GM18505 (cell line): Measurements from ENCODE around the gene PLEKHG3.

Experiments used
- ATAC-seq: cut with Tn5 transposase; IDR thresholded peaks from one replicate; pipeline ENCODE4 v1.9.1; 2021; ENCODE audit not compliant: unreplicated experiment
- POLR2A ChIP-seq: IDR thresholded peaks from 4 replicates; pipeline ENCODE4 v1.6.1; 2011; ENCODE audit warnings: borderline replicate concordance; ENCODE audit not compliant: insufficient read depth, insufficient read length; ENCODE audit errors: extremely low read depth

PLEKHG3 gene

GRCh38 chr14:64766430-64767151 lies 62.4 kb downstream of the PLEKHG3 start:
- TF ChIP-seq POLR2A = no peak
- ATAC-seq = no peak

DNA sequence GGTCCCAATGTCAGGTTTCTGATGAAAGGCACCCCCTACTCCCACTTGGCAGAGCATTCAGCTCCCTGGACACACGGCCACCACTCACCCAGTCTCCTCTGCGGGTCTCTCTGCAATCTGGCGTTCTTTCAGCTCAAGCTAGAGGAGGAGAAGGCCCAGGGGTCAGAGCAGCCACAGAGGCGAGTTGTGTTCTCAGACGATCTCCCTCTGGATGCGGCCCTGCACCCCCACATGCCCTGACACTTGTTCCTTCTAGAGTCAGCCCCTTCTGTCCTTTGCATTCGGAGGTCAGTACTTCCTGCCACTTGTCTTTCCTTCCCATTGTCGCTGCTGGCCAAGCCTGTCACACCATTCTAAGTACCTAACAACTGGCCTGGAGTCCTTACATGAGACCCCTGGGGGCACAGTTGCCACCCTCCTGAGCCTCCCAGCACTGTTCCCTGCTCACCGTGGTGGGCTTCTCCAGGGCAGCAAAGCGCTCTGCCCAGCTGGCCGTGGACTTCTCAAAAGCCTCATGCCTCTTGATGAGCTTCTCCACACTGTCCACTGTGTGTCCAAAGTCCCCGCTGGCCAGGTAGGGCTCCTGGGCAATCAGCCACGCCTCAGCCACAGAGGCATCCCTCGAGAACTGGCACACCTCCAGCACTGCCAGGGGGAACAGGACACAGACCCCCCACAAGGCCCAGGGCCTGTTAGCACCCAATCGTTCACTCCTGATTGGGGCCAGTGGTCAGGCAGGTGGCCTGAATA lies 63.2 kb downstream of the PLEKHG3 start:
- no peak for TF ChIP-seq POLR2A
- no peak for ATAC-seq

GRCh38 chr14:64768401-64769095 lies 64.3 kb downstream of the PLEKHG3 start:
- ATAC-seq = no peak
- no peak for TF ChIP-seq POLR2A

GRCh38 chr14:64769096-64770020 lies 65.1 kb downstream of the PLEKHG3 start:
- no peak for TF ChIP-seq POLR2A
- no peak for ATAC-seq

DNA sequence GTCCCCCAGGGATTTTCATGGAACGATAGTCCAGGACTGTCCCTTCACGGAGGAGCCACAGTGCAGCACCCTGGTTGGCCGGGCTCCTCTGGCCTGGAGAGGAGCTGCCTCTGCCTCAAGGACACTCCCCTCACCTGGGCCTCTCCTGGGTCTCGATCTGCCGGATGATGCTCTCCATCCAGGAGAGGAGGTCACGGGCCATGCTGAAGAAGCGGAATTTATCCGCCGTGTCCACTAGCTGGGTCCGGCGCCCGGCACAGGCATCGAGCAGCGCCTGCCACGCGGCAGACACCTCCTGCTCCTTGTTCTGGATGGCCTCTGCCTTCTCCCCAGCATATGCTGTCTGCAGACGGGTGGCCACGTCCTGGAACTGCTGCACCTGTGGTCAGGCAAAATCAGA lies 66.5 kb downstream of the PLEKHG3 start:
- TF ChIP-seq POLR2A = no peak
- no peak for ATAC-seq

- no peak for TF ChIP-seq POLR2A
- no peak for ATAC-seq
Observed at GRCh38 chr14:64771161-64771560, 66.9 kb downstream of the PLEKHG3 start.

DNA sequence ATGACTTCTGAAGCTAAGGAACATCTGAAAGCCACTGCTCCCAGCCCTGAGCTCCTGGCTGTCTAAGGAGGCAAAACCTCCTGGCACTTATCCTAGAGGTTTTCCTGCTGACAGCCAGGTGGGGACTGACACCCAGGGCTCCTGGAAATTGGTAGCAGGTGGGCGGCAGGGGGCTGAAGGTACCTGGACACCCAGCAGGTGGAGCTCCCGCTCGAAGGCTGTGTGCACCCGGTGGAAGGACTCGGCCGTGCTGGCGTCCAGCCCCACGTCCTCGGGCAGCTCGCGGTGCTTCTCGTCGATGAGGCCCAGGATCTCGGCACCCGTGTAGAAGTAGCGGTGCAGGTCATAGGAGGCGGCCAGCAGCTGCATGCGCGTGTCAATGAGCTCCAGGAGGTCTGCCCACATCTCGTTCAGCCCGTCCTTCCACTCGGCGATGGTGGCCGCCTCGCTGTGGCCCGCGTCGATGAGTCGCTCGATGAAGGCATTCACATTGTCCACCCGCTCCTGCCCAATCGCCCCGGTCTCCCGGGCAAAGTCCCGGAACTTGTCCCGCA lies 68.2 kb downstream of the PLEKHG3 start:
- no peak for ATAC-seq
- TF ChIP-seq POLR2A = no peak

DNA sequence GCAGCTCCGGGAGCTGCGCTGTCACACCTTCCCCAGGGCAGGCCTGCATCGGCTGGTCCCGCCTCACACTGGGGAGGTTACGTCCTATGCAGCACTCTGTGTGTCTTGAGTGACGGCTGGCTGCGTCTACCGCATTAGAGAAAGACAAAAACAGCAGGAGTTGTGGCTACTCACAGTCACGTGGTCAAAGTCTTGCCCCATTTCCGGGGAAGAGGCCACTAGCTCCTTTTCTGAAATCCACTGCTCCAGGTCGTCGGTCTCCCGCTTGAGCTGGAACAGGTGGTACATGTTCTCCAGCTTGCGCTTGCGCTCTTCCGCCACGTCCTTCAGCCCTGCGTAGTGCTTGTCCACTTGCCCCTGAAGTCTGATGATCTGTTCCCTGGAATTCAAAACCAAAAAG lies 68.8 kb downstream of the PLEKHG3 start:
- TF ChIP-seq POLR2A = no peak
- ATAC-seq = no peak

DNA sequence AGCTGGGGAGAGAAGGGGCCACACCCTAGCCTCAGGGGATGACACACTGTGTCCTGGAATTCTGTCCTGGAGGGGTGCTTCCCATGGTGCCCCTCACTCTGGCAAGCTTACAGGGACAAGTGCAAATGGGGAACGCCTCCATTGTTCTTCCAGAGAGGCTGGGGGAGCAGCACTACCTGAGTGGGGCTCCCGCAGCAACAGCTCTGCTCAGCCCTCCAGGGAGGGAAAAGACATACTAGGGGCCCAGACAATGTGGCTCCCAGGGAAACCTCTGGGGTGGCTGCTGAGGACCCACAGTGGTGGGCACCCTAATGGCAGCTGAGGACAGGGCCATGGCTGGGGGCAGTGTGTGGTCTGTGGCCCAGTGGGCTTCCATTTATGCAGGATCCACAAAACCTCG lies 69.4 kb downstream of the PLEKHG3 start:
- no peak for TF ChIP-seq POLR2A
- no peak for ATAC-seq

DNA sequence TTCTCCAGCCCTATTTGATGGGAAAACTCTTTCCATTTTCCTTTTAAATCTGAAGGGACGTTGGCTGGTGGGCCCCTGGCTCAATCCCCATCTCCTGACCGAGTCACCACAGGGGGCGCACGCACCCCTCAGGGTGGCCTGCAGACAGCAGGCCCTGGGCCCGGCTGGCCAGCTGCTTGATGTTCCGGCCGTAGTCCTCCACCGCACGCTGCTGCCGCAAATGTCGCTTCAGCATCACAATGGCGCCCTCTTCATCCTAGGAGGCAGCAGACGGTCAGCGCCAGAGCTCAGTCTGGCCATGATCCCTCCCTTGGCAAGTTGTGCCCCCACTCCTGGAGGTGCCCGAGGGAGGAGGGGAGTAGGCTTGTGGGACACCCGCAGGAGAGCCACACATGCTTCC lies 70.0 kb downstream of the PLEKHG3 start:
- ATAC-seq = no peak
- TF ChIP-seq POLR2A = no peak

DNA sequence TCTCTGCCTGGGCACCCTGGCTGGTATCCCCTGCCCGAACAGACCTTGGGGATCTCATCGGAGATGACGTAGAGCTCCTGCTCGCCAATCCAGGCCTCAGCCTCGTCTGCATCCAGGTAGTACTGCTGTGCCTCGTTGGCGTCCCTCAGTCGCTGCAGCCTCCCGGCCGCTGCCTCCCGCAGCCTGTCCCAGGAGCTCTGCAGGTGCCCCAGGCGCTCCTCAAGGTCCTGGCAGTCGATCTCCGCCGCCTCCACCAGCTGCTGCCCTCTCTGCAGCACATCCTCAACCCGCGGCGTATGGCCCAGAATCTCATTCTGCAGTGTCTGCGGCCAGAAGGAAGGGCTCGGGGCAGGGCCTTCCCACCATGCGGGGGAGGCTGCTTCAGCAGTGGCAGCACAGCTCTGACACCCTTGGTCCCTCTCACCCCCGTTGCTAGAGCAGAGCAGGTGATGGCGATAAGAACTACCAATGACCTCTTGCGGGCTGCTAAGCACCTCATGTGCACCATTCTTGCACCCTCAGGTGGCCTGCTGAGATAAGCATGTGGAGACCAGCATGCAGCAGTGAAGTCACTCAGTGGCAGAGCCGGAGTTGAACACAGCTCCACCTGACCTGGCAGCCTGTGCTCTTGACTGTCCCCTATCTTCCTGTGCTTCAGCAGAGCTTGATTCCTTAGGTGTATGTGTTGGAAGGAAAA lies 71.0 kb downstream of the PLEKHG3 start:
- no peak for TF ChIP-seq POLR2A
- no peak for ATAC-seq

GRCh38 chr14:64777461-64777860 lies 73.2 kb downstream of the PLEKHG3 start:
- no peak for TF ChIP-seq POLR2A
- ATAC-seq = no peak

GRCh38 chr14:64778104-64778754 lies 74.0 kb downstream of the PLEKHG3 start:
- no peak for TF ChIP-seq POLR2A
- ATAC-seq = no peak
